ENCODE results near the gene RBFOX2. TPM values are rescaled to one million over a fixed set of nuclear protein-coding genes. Genes with fewer than 3 reads are reported as not detected.

RBFOX2 gene
- total RNA-seq, 4 donors from 2014 or later: 50.2 to 75.6 (median 71.4) TPM

DNA sequence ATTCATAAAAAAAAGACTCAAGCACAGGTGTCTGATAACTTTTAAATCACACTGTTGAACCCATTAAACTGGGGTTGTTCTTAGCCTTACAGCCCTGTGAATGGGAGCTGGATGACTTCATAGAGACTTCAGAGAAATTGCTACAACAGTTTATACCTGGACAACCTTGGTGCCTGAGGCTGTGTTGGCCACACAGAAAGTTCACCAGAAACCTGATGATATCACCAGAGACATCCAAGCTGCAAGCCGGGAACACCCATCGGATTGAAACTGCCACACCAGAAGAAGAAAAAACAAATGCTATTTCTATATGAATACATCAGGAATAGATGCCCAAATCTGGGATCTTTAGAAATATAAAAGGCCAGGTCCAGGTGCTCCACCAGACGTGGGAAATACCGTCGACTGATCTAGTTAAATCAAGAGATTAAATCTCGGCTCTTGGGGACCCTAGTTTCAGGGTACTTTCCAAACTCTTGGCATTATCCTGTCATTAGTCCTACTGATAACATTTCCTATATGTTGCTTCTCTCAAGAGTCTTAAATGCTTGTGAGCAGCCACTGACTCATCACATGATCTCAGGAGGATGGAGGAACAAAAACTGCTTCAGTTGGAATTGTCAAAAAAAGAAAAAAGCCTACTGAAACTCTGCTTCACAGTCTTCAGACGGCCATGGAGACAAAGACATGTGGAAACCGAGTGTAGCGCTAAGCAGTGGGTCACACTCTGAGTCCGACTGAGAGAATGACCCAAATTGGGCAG, 339.5 kb downstream of the RBFOX2 start:
- TF ChIP-seq, protein P1, sequence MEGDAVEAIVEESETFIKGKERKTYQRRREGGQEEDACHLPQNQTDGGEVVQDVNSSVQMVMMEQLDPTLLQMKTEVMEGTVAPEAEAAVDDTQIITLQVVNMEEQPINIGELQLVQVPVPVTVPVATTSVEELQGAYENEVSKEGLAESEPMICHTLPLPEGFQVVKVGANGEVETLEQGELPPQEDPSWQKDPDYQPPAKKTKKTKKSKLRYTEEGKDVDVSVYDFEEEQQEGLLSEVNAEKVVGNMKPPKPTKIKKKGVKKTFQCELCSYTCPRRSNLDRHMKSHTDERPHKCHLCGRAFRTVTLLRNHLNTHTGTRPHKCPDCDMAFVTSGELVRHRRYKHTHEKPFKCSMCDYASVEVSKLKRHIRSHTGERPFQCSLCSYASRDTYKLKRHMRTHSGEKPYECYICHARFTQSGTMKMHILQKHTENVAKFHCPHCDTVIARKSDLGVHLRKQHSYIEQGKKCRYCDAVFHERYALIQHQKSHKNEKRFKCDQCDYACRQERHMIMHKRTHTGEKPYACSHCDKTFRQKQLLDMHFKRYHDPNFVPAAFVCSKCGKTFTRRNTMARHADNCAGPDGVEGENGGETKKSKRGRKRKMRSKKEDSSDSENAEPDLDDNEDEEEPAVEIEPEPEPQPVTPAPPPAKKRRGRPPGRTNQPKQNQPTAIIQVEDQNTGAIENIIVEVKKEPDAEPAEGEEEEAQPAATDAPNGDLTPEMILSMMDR (IDR thresholded peaks at IDR 0.05): no peak
- TF ChIP-seq EP300 (IDR thresholded peaks at IDR 0.05) (no peak), POLR2A (IDR thresholded peaks at IDR 0.05) (no peak)
- no peak for DNase-seq (ENCODE audit: low spot score in 2 of 2)
- 75 to 81% methylated on average over 10 of the region's 10 CpGs for whole genome bisulfite sequencing, 2 donors
- Histone ChIP-seq H3K27me3 (no peaks in the 10 kb centered on the region), H3K4me1 (no peaks in the 10 kb centered on the region), H3K9me3 (no peaks in the 10 kb centered on the region), H3K27ac (no peak overlapping the region), H3K4me3 (no peak overlapping the region), H3K36me3 (no peaks in the 10 kb centered on the region)

Other genes starting within 250 kb of the RBFOX2 start
- 100 to 1,000 TPM in 1 of 4 donors, 10 to 100 TPM in 3; 60.9 to 149 (median 91.1) TPM for gene APOL3, start 131.9 kb upstream of the RBFOX2 start, total RNA-seq
- 10 to 100 TPM in 2 of 4 donors, 1 to 10 TPM in 2; 1.2 to 57.6 (median 11.2) TPM for gene APOL4, start 173.0 kb upstream of the RBFOX2 start, total RNA-seq
- 100 to 1,000 TPM in 1 of 4 donors, 10 to 100 TPM in 3; 76.9 to 112 (median 79.4) TPM for gene APOL2, start 210.7 kb upstream of the RBFOX2 start, total RNA-seq
- 10 to 100 TPM in 3 of 4 donors, 1 to 10 TPM in 1; 8.3 to 16.8 (median 10.1) TPM for gene APOL1, start 224.3 kb upstream of the RBFOX2 start, total RNA-seq

All from tibial nerve (tissue), 4 donors.